C4-2B (cell line): ENCODE measurements around the gene TMEM254.

Experiments
- CTCF ChIP-seq: fragments of 450-650 bp; conservative IDR thresholded peaks from 2 replicates; pipeline ENCODE4 v1.5.1; 2017; ENCODE audit warnings: mild to moderate bottlenecking
- ZFX ChIP-seq: fragments of 450-650 bp; IDR thresholded peaks from 2 replicates; pipeline ENCODE4 v1.6.1; 2017

- TF ChIP-seq CTCF (no peak), ZFX (no peak)
Measured at GRCh38 chr10:80137031-80137862, 58.8 kb downstream of the TMEM254 start.
